GM12891 (cell line): ENCODE measurements around the gene KLK12.
"Not testable (repeated sequence)": the region's sequence is repeated elsewhere in the genome, so short reads cannot be mapped to it uniquely, and the experiment has no call there.

Experiments used
- DNase-seq: peaks from one replicate; pipeline ENCODE4 v3.0.0; 2011; ENCODE audit warnings: low spot score; ENCODE audit not compliant: insufficient read length
- FAIRE-seq: peaks from 2 replicates; lab custom pipeline; 2011; peaks lifted over from hg19 to GRCh38; lab: Jason Lieb, UNC
- PAX5 ChIP-seq: IDR thresholded peaks from 2 replicates; pipeline ENCODE4 v1.6.1; 2011; ENCODE audit warnings: low read length, moderate library complexity, mild to moderate bottlenecking; ENCODE audit not compliant: insufficient read depth, severe bottlenecking
- POLR2A ChIP-seq: IDR thresholded peaks from 2 replicates; pipeline ENCODE4 v1.6.1; 2011; ENCODE audit warnings: low read depth, low read length, control low read depth
- POLR2AphosphoS5 ChIP-seq: IDR thresholded peaks from 2 replicates; pipeline ENCODE4 v1.6.1; 2011; ENCODE audit warnings: low read depth, low read length, control low read depth
- POU2F2 ChIP-seq: IDR thresholded peaks from 2 replicates; pipeline ENCODE4 v1.6.1; 2011; ENCODE audit warnings: low read depth, mild to moderate bottlenecking, control low read depth, low read length, moderate library complexity
- SPI1 ChIP-seq: IDR thresholded peaks from 2 replicates; pipeline ENCODE4 v1.6.1; 2011; ENCODE audit warnings: low read depth, low read length, control low read depth
- TAF1 ChIP-seq: IDR thresholded peaks from 2 replicates; pipeline ENCODE4 v1.6.1; 2011; ENCODE audit warnings: low read depth, low read length, control low read depth

The KLK12 gene

DNA sequence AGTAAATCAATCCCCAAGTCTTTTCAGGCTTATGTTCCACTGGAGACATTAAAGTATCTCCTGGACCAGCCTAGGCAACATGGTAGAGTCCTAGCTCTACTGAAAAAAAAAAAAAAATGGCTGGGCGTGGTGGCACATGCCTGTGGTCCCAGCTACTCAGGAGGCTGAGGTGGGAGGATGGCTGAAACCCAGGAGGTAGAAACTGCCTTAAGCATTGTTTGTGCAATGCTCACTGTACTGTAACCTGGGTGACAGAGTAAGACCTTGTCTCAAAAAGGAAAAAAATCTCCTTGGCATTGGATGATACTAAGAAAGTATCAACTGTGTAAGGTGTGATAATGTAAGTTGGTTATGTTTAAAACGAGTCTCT, 42.2 kb downstream of the KLK12 start:
- DNase-seq (no peak), FAIRE-seq (no peak)
- TF ChIP-seq POU2F2 (no peak), TAF1 (no peak), PAX5 (no peak)

DNA sequence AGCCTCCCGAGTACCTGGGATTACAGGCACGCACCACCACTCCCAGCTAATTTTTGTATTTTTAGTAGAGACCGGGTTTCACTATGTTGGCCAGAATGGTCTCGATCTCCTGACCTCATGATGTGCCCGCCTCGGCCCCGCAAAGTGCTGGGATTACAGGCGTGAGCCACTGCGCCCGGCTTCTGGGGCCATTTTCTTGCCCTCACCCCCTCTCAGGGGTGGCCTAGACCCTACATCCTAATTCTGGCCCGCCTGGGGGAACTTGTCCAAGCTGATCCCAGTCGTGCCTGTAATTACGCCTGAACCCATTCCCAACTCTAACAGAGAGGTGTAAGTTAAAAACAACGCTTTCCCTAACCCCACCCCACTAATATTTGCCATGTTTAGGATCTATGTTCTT, 50.4 kb downstream of the KLK12 start:
- DNase-seq, FAIRE-seq: not testable (repeated sequence)

DNA sequence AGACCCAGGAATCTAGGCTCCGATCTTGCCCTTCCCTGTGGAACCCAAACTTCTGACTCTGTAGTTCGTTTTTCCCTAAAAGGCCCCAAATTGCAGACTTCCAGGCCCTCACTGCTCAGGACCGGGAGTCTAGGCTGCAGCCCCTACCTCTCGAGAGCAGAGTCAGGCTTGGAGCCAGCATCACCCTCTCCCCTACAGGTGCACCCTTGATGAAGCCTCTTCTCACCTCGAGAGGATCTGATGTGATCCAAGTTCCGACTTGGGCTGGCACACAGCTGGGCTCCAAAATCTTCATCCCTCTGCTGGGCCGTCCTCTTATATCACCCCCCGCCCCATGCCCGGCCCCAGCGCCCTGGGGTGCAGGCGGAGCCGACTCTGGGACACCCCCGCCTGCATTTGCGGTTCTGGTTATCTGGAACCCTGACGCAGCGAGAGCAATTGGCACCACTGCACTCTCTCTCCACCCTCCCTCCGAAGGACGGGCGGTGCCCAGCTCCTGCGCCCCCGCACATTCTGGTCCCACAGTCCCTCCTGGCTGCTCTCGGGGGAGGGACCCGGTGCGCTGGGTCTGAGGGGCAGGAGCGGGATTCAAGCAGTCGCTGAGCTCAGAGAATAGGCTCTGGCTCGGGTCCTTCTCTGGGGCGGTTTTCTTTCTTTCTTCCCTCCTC, 51.0 kb downstream of the KLK12 start, which contains the start of gene KLK7:
Gene KLK7 (minus strand): TSS at position 293 of the 668 bp plus-strand sequence. CDS start 1,518 bp downstream, outside the sequence.
- DNase-seq (no peak), FAIRE-seq (no peak)
- TF ChIP-seq POLR2AphosphoS5 (no peak), SPI1 (no peak), POU2F2 (no peak), TAF1 (no peak), POLR2A (no peak)

DNA sequence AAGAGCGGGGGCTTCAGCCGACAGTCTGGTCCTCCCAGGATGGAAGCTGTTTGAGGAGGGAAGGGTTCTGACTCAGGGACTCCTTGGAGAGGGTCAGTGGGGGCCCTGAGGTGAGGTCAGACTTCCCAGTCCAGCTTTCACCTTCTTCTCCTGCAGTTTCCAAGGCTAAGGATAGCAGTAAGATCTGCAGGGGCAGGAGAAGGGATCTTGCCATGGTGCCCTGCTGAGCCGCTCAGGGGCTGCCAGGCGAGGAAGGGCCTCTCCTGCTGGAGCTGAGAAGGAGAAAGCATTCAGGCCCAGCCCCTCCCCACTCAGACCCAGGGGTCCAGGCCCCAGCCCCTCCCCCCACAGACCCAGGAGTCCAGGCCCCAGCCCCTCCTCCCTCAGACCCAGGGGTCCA, 52.6 kb downstream of the KLK12 start:
- TF ChIP-seq POLR2A (no peak), SPI1 (no peak), POU2F2 (no peak), TAF1 (no peak), POLR2AphosphoS5 (no peak), PAX5 (no peak)
- no peak for FAIRE-seq
- no peak for DNase-seq

DNA sequence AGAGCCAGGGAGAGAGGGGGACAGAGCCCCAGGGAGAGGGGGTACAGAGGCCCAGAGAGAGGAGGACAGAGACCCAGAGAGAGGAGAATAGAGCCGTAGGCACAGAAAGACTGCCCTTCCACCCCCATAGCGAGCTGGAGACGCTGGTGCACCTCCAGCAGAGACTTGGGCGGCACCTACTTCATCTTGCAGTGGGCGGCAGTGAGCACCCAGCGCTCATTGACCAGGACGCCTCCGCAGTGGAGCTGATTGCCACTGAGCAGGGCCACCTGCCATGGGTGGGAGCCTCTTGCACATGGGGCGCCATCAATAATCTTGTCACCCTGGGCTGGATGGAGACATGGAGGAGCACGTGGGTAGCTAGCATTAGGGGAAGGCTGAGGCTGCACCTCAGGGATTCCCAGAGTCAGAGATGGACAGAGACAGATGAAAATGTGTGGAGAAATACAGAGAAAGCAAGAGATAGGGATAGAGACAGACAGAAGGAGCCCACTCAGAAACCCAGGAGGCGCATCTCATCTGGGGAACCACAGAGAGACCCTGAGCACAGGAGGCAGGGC, 53.1 kb downstream of the KLK12 start:
- FAIRE-seq (no peak), DNase-seq (no peak)
- no peak for TF ChIP-seq POU2F2
- TF ChIP-seq TAF1: no peak
- no peak for TF ChIP-seq POLR2AphosphoS5
- TF ChIP-seq PAX5: no peak

DNA sequence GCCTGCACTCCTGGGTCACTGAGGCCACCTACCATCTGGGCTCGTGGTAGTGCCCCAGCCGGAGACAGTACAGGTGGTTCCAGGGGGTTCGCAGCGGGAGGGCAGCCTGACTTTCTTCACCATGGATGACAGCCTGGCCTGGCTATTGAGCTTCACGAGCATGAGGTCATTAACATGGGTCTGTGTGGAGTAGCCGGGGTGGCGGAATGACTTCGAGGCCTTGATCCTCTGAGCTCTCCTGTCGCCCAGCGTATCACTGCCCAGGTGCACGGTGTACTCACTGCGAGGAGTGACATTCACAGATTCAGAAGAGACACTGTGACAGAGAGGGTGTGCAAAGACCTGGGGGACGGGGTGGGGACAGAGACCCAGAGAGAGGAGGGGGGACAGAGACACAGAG, 54.6 kb downstream of the KLK12 start:
- FAIRE-seq (no peak), DNase-seq (no peak)
- TF ChIP-seq TAF1 (no peak), SPI1 (no peak), POLR2A (no peak)

DNA sequence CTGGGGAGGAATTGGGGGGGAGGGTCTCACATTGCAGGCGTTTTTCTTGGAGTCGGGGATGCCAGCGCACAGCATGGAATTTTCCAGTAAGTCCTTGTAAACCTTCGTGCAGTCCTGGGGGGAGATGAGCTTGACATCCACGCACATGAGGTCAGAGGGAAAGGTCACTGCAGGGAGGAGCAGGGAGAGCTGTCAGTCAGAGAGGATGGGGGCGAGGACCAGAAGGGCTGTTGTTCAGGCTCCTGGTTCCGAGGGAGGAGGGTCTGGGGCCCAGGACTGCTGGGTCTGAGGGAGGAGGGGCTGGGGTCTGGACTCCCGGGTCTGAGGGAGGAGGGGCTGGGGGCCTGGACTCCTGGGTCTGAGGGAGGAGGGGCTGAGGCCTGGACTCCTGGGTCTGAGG, 55.0 kb downstream of the KLK12 start:
- no peak for FAIRE-seq
- no peak for DNase-seq
- TF ChIP-seq POLR2AphosphoS5 (no peak), PAX5 (no peak), SPI1 (no peak), TAF1 (no peak), POU2F2 (no peak), POLR2A (no peak)
